ENCODE measurements around the gene TTC27.

- no peak for TF ChIP-seq CTCF (IDR thresholded peaks at IDR 0.05)
- no peak for TF ChIP-seq POLR2A (IDR thresholded peaks at IDR 0.05)
Observed at GRCh38 chr2:32752205-32752604, 124.4 kb downstream of the TTC27 start.
